ENCODE measurements around the gene FSTL4. TPM values are rescaled to one million over a fixed set of nuclear protein-coding genes. Genes with fewer than 3 reads are reported as not detected.

The FSTL4 gene
- total and polyA plus RNA-seq, 2 of the 13 experiments (the other 11 are each of a cell fraction or from before 2014, with no cell fraction given), result 2.1 to 3.0 TPM

DNA sequence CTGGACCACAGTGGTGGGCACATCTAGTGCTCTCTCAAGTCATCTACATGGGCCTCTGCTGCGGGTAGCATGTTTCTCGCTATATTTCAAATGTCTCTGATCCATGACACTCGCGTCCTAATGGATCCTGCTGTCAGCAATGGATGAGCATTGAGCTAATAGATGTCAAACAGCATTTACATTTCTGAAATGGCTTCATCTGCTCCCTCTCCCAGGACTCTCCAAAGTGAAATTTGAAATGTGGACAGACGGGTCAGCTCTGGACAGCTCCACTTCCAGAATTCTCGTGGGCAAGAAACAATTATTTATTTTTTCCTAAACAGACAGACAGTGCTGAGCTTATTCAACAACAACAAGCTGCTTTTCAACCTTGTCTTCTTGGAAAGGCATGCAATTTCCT is 58.1 kb downstream of the FSTL4 start (continued):
- no peak for TF ChIP-seq CAMTA2 (CRISPR knock-in tag; IDR thresholded peaks at IDR 0.05; ENCODE audit: borderline replicate concordance)
- no peak for TF ChIP-seq ZNF256 (CRISPR knock-in tag; conservative IDR thresholded peaks at IDR 0.05)
- TF ChIP-seq FOXC1 (CRISPR knock-in tag; IDR thresholded peaks at IDR 0.05; ENCODE audit: borderline replicate concordance), result no peak
- no peak for TF ChIP-seq ZNF530 (CRISPR knock-in tag; IDR thresholded peaks at IDR 0.05; ENCODE audit: low read depth)
- TF ChIP-seq, protein P1, sequence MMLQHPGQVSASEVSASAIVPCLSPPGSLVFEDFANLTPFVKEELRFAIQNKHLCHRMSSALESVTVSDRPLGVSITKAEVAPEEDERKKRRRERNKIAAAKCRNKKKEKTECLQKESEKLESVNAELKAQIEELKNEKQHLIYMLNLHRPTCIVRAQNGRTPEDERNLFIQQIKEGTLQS (CRISPR knock-in tag; IDR thresholded peaks at IDR 0.05), result no peak
- no peak for TF ChIP-seq NONO (IDR thresholded peaks at IDR 0.05)
- TF ChIP-seq NONO (CRISPR knock-in tag; conservative IDR thresholded peaks at IDR 0.05), result no peak
- no peak for TF ChIP-seq KLF6 (CRISPR knock-in tag; IDR thresholded peaks at IDR 0.05)

DNA sequence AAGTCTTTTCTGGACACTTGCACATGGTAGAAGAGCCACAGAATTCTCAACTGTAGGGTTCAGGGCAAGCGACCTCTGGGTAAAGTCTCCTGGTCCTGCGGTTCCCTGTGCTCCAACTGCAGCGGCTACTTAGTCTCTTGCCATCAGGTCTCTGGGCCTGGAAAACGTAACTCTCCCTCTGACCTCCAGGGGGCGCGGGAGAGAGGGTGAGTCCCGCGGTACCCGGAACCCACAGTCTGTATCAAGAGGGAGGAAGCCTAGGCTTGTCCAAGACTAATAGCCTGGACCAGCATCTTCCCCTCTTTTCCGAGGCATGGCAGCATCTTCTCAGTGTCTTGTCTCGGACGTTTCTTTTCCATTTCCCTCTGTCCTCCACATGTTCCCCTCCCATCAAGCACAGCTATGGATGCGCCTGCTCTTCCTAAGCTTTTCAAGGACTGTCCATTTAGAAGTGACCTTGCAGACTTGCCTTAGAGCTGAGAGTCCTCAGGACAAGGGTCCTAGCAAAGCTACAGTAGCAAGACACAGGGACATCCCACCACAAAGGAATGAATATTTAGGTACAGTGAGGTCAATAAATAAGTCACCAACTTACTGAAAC is 59.3 kb downstream of the FSTL4 start:
- no peak overlapping the region for H2AFZ ChIP-seq (ENCODE audit: low read length)
- no peaks in the 10 kb centered on the region for H3K27me3 ChIP-seq (ENCODE audit: control insufficient read depth in 1 of 2, insufficient read depth in 2 of 2, low read length in 2 of 2)
- no peak overlapping the region for H3K27ac ChIP-seq (ENCODE audit: extremely low read length, insufficient read depth, low read length)
- ATAC-seq, result peak; percentile 91
- BruUV-seq (replicated peaks), result no TSS peak
- intact Hi-C loops (cut with micrococcal nuclease; ENCODE audit: unreplicated experiment) (loop anchor here (5.0 to 10.0 kb wide), 2 partner anchors 314 to 392 kb away; no protein-coding TSS in a partner anchor), in situ Hi-C loops (cut with HindIII; ENCODE audit: extremely low pct_ligation_motif_present, low pct_unique_long_range_greater_than_20kb) (no loop called here)
- H3K9me3 ChIP-seq (ENCODE audit: low read length), result no peaks in the 10 kb centered on the region
- no peak overlapping the region for H3K9ac ChIP-seq (ENCODE audit: insufficient read depth, low read depth, low read length)
- peak; percentile 26 for FAIRE-seq
- H3K79me2 ChIP-seq (ENCODE audit: insufficient read depth, low read length), result no peaks in the 10 kb centered on the region
- H3K4me2 ChIP-seq (ENCODE audit: low read depth, low read length), result no peak overlapping the region
- peak; percentile 25 for DNase-seq (ENCODE audit: low spot score)
- H4K20me1 ChIP-seq (ENCODE audit: insufficient read depth, low read length), result no peaks in the 10 kb centered on the region
- ChIA-PET CTCF (ENCODE audit: low intra/inter-chr PET ratio, low total read pairs) (interaction anchor here (1.2 to 1.3 kb wide), 2 partner anchors 58 to 316 kb away, joined by 3 to 4 read pairs; no protein-coding TSS in a partner anchor), POLR2A (no interaction called here)
- no peaks in the 10 kb centered on the region for H3K36me3 ChIP-seq (replicated peaks in 1 of 2; ENCODE audit: control insufficient read depth in 1 of 2, insufficient read depth in 2 of 2, low read length in 2 of 2)
- TF ChIP-seq ZNF766 (CRISPR knock-in tag; IDR thresholded peaks at IDR 0.05; ENCODE audit: borderline replicate concordance) (no peak), ZNF451 (CRISPR knock-in tag; IDR thresholded peaks at IDR 0.05) (no peak), SMC3 (IDR thresholded peaks at IDR 0.05; ENCODE audit: low read length) (peak; percentile 43), KDM2A (CRISPR knock-in tag; IDR thresholded peaks at IDR 0.05; ENCODE audit: borderline replicate concordance, low read depth) (peak; percentile 26; the same call in 1 of the 2 replicates), STAG1 (CRISPR knock-in tag; IDR thresholded peaks at IDR 0.05) (peak; percentile 34; the same call in 1 of the 2 replicates), RAD21 (CRISPR knock-in tag; IDR thresholded peaks at IDR 0.05) (peak; percentile 29; the same call in 1 of the 2 replicates)
- TF ChIP-seq, protein P2, sequence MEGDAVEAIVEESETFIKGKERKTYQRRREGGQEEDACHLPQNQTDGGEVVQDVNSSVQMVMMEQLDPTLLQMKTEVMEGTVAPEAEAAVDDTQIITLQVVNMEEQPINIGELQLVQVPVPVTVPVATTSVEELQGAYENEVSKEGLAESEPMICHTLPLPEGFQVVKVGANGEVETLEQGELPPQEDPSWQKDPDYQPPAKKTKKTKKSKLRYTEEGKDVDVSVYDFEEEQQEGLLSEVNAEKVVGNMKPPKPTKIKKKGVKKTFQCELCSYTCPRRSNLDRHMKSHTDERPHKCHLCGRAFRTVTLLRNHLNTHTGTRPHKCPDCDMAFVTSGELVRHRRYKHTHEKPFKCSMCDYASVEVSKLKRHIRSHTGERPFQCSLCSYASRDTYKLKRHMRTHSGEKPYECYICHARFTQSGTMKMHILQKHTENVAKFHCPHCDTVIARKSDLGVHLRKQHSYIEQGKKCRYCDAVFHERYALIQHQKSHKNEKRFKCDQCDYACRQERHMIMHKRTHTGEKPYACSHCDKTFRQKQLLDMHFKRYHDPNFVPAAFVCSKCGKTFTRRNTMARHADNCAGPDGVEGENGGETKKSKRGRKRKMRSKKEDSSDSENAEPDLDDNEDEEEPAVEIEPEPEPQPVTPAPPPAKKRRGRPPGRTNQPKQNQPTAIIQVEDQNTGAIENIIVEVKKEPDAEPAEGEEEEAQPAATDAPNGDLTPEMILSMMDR (CRISPR knock-in tag; IDR thresholded peaks at IDR 0.05), result peak; percentile 76
- TF ChIP-seq, protein P3, sequence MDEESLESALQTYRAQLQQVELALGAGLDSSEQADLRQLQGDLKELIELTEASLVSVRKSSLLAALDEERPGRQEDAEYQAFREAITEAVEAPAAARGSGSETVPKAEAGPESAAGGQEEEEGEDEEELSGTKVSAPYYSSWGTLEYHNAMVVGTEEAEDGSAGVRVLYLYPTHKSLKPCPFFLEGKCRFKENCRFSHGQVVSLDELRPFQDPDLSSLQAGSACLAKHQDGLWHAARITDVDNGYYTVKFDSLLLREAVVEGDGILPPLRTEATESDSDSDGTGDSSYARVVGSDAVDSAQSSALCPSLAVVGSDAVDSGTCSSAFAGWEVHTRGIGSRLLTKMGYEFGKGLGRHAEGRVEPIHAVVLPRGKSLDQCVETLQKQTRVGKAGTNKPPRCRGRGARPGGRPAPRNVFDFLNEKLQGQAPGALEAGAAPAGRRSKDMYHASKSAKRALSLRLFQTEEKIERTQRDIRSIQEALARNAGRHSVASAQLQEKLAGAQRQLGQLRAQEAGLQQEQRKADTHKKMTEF (CRISPR knock-in tag; IDR thresholded peaks at IDR 0.05), result no peak
- TF ChIP-seq, protein P4, sequence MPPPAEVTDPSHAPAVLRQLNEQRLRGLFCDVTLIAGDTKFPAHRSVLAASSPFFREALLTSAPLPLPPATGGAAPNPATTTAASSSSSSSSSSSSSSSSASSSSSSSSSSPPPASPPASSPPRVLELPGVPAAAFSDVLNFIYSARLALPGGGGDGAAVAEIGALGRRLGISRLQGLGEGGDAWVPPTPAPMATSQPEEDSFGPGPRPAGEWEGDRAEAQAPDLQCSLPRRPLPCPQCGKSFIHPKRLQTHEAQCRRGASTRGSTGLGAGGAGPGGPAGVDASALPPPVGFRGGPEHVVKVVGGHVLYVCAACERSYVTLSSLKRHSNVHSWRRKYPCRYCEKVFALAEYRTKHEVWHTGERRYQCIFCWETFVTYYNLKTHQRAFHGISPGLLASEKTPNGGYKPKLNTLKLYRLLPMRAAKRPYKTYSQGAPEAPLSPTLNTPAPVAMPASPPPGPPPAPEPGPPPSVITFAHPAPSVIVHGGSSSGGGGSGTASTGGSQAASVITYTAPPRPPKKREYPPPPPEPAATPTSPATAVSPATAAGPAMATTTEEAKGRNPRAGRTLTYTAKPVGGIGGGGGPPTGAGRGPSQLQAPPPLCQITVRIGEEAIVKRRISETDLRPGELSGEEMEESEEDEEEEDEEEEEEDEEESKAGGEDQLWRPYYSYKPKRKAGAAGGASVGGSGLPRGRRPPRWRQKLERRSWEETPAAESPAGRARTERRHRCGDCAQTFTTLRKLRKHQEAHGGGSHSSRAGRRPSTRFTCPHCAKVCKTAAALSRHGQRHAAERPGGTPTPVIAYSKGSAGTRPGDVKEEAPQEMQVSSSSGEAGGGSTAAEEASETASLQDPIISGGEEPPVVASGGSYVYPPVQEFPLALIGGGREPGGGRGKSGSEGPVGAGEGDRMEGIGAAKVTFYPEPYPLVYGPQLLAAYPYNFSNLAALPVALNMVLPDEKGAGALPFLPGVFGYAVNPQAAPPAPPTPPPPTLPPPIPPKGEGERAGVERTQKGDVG (CRISPR knock-in tag; IDR thresholded peaks at IDR 0.05; ENCODE audit: borderline replicate concordance), result no peak
- no peaks in the 10 kb centered on the region for H3K4me1 ChIP-seq (ENCODE audit: insufficient read depth, low read length)
- WGBS (ENCODE audit: low lambda C conversion rate), result 28% methylated on average over 6 of the region's 13 CpGs
- H3K4me3 ChIP-seq (replicated peaks in 1 of 3; ENCODE audit: insufficient read depth in 1 of 3, low read depth in 2 of 3, low read length in 3 of 3), result no peak overlapping the region

Measured in HepG2 (cell line).